HG03066 (cell line): ENCODE measurements around the gene IPO5.

Experiments
- ATAC-seq: cut with Tn5 transposase; IDR thresholded peaks from one replicate; pipeline ENCODE4 v1.9.1; 2021; ENCODE audit warnings: low read depth; ENCODE audit not compliant: unreplicated experiment

The IPO5 gene

GRCh38 chr13:98052412-98052811 lies 98.9 kb downstream of the IPO5 start:
- ATAC-seq, result no peak

GRCh38 chr13:98054301-98054700 lies 100.8 kb downstream of the IPO5 start:
- no peak for ATAC-seq

GRCh38 chr13:98055623-98056022 lies 102.1 kb downstream of the IPO5 start:
- ATAC-seq, result no peak

DNA sequence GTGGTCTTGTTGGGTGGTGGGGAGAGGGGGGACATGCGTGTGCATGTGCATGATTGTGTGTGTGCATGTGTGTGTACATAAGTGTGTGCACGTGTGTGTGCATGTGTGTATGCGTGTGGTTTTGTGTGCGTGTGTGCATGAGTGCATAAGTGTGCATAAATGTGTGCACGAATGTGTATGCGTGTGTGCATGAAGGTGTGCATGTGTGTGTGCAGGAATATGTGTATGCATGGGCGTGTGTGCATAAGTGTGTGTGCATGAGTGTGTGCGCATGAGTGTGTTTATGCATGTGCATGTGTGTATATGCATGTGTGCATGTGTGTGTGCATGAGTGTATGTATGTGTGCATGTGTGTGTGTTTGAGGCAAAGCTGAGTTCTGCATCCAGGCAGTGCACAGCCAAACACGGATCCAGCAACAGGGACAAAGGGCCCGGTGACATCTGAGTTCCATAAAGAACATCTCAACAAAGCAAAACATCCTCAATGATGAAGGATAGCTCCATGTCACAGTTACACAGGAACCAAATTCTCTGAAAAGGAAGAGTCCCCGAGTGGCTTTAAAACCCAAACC lies 103.5 kb downstream of the IPO5 start:
- ATAC-seq, result no peak

- no peak for ATAC-seq
These were observed 105.8 kb downstream of the IPO5 start for GRCh38 chr13:98059276-98059675.

DNA sequence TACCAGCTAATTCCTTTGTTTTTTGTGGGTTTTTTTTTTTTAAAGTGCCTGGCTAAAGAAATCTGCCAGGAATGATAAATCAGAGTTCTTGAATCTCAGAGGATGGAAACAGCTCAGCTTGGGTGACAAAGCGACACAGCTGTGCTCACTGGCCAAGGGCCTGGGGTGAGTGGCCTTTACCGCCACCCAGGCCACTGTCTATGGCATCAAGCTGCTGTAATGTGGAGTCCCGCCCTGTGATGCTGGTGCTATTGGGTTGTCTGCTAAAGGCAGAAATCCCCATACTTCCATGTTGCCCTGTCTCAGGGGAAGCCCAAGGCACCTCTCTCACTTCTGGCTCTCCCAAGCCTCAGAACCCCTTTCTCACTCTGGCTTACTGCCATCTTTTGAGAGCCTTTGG lies 106.8 kb downstream of the IPO5 start:
- no peak for ATAC-seq

DNA sequence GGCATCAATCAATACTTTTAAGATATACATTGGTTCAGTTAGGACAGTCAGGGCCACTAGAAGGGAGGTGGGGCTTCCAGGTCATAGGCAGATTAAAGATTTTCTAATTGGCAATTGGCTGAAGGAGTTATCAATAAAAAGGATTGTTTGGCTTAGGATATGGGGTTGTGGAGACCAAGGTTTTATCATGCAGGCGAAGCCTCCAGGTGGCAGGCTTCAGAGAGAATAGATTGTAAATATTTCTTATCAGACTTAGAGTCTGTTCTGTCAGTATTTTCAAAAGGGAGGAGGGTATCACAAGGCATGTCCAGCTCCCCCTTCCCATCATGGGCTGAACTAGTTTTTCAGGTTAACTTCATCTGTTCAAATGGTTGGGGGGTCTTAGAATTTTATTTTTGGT lies 112.0 kb downstream of the IPO5 start:
- ATAC-seq, result no peak

GRCh38 chr13:98066636-98067035 lies 113.2 kb downstream of the IPO5 start:
- ATAC-seq, result no peak

DNA sequence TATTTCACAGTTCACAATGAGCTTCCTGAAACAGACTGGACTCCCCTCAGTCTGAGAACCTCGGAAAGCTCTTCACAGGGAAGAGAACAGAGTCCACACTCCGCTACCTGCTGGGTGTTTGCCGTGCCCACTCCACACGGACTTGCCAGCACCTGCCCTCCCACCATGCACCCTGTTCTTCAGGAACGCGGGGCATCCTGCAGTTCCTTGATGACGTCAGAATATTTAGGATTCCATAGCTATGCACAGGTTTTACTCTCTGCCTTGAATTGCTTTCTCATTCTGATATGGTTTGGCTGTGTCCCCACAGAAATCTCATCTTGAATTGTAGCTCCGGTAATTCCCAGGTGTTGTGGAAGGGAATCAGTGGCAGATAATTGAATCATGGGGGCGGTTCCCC lies 115.0 kb downstream of the IPO5 start:
- ATAC-seq, result no peak

DNA sequence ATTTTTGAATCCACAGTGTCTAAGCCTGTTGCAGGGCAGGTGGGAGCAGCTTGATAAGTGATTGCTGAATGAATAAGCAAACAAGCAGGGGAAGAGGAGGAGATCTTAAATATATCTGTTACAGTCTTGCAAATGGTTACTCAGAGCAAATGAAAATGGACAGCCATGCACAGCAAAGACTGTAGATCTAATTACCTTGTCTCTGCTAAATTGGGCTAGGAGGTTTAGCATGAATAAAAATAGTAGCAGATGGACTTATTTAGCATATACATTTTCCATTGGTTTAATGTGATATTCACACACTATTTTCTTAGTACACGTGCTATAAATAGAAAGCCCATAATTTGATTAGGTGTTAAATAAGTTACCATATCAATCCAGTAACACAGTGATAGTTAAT lies 116.5 kb downstream of the IPO5 start:
- no peak for ATAC-seq

DNA sequence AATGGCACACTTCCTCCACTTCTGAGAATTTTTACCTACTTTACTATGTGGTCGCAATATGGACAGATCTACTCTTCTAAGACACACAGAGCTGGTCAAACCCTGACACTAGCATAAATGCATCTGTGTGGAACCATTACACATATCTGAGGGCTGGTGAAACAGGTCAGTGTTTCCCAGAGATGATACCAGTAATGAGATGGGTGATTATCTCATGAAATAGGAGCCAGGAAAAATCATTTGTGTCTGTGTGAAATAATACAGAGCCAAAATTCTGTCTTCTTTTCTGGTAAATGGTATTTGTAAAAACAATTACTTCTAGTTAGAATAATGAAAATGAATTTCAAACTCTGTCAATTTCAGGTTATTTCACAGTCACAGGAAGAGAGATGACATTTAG lies 117.8 kb downstream of the IPO5 start:
- ATAC-seq, result no peak

DNA sequence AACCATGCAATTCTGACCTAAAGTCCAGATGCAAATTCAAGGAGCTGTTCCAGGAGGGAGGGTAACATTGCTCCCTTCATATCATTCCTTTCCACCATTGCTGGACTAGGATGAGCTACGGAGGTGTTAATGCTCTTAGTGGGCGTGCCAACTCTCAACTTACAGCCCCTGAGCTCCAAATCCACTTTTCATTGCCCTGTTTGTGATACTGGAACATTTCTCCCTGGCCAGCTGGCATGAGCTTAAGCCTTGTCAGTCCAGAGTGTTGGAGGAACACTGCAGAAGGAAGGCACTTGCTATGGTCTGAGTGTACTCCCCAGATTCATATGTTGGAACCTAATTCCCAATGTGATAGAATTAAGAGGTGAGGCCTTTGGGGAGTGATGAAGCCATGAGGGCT lies 119.0 kb downstream of the IPO5 start:
- no peak for ATAC-seq
